ENCODE data around the gene GATA2.

DNA sequence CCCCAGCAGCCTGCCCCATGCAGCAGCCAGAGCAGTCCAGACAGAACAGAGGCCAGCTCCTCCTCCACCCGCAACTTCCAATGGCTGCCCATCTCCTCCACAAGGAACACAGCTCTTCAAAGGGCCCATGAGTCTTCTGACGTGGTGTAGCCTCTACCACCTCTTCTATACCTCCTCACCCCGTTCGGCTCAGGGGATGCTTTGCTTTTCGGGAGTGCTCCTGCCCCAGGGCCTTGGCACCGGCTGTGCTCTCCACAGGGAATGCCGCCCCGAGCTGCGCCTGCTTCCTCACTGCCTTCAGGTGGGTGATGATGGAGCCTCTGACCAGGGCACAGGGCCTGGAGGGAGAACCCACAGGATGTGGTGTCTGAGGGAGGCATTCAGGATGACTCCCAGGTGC is 40.9 kb downstream of the GATA2 start:
- TF ChIP-seq, protein P1, sequence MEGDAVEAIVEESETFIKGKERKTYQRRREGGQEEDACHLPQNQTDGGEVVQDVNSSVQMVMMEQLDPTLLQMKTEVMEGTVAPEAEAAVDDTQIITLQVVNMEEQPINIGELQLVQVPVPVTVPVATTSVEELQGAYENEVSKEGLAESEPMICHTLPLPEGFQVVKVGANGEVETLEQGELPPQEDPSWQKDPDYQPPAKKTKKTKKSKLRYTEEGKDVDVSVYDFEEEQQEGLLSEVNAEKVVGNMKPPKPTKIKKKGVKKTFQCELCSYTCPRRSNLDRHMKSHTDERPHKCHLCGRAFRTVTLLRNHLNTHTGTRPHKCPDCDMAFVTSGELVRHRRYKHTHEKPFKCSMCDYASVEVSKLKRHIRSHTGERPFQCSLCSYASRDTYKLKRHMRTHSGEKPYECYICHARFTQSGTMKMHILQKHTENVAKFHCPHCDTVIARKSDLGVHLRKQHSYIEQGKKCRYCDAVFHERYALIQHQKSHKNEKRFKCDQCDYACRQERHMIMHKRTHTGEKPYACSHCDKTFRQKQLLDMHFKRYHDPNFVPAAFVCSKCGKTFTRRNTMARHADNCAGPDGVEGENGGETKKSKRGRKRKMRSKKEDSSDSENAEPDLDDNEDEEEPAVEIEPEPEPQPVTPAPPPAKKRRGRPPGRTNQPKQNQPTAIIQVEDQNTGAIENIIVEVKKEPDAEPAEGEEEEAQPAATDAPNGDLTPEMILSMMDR (IDR thresholded peaks at IDR 0.05), result no peak
- TF ChIP-seq POLR2A (IDR thresholded peaks at IDR 0.05) (no peak), POLR2AphosphoS5 (IDR thresholded peaks at IDR 0.05) (no peak)

All from gastroesophageal sphincter (tissue), 3 donors.